Glutamatergic neuron (in vitro differentiated cells): Measurements from ENCODE around the gene NXNL1. TPM values are rescaled to one million over a fixed set of nuclear protein-coding genes. Genes with fewer than 3 reads are reported as not detected.
"Not testable (repeated sequence)": the region's sequence is repeated elsewhere in the genome, so short reads cannot be mapped to it uniquely, and the experiment has no call there.

Experiments used
- DNase-seq: peaks from one replicate; pipeline ENCODE4 v3.0.0; 2022
- H3K27ac Mint-ChIP-seq: one replicate; pipeline ENCODE4 v1.8.0; 2020; ENCODE audit warnings: mild to moderate bottlenecking, mixed read lengths, inconsistent platforms; ENCODE audit not compliant: unreplicated experiment
- H3K27me3 Mint-ChIP-seq: one replicate; pipeline ENCODE4 v1.8.0; 2020; ENCODE audit warnings: mild to moderate bottlenecking, moderate library complexity, mixed read lengths, inconsistent platforms; ENCODE audit not compliant: unreplicated experiment
- H3K36me3 Mint-ChIP-seq: one replicate; pipeline ENCODE4 v1.8.0; 2020; ENCODE audit warnings: mild to moderate bottlenecking, mixed read lengths, inconsistent platforms; ENCODE audit not compliant: unreplicated experiment
- H3K4me1 Mint-ChIP-seq: one replicate; pipeline ENCODE4 v1.8.0; 2020; ENCODE audit warnings: mild to moderate bottlenecking, low read depth, mixed read lengths, inconsistent platforms; ENCODE audit not compliant: unreplicated experiment
- H3K4me3 Mint-ChIP-seq: one replicate; pipeline ENCODE4 v1.8.0; 2020; ENCODE audit warnings: mild to moderate bottlenecking, mixed read lengths, inconsistent platforms; ENCODE audit not compliant: unreplicated experiment
- H3K9me3 Mint-ChIP-seq: one replicate; pipeline ENCODE4 v1.8.0; 2020; ENCODE audit warnings: mild to moderate bottlenecking, moderate library complexity, mixed read lengths, inconsistent platforms; ENCODE audit not compliant: unreplicated experiment
- CTCF ChIP-seq: fragments of 200-600 bp; sonication (generic); IDR thresholded peaks from one replicate; pipeline ENCODE4 v1.5.0; 2021; ENCODE audit not compliant: partially characterized antibody, unreplicated experiment
- long read RNA-seq: library from polyadenylated mRNA; unstranded; transcript quantifications from one replicate; pipeline ENCODE4 v2.0.0, GENCODE V29; 2020; ENCODE audit not compliant: unreplicated experiment
- total RNA-seq: library from RNA; stranded (reverse); fragmentation: NEBNext Ultra II Directional; extraction: Animal tissue kit (Norgen Biotek cat#: 25700); gene quantifications from one replicate; pipeline ENCODE4 v1.2.1, GENCODE V29; 2021; ENCODE audit not compliant: unreplicated experiment

The NXNL1 gene
- total RNA-seq: not detected
- long read RNA-seq: 0 reads

GRCh38 chr19:17460372-17461230 is at the start of gene NXNL1:
NXNL1 (minus strand) TSS chr19:17460926; CDS start chr19:17460869, 57 bp downstream.
- Mint-ChIP-seq H3K4me1 (no peaks in the 10 kb centered on the region), H3K27ac (no peak within 1 kb of the TSS), H3K27me3 (no peaks in the 10 kb centered on the region), H3K36me3 (no peaks in the 10 kb centered on the region), H3K4me3 (no peak within 1 kb of the TSS), H3K9me3 (no peaks in the 10 kb centered on the region)
- TF ChIP-seq CTCF: no peak
- no peak for DNase-seq

GRCh38 chr19:17508558-17508933 is 47.8 kb upstream of the NXNL1 start:
- peaks cover 12% of the 10 kb centered on the region for H3K4me1 Mint-ChIP-seq
- not testable (repeated sequence) for H3K36me3 Mint-ChIP-seq, H3K9me3 Mint-ChIP-seq, DNase-seq, H3K4me3 Mint-ChIP-seq
- H3K27me3 Mint-ChIP-seq: peaks cover 12% of the 10 kb centered on the region
- H3K27ac Mint-ChIP-seq: peak overlapping the region; percentile 17

- H3K9me3 Mint-ChIP-seq: peaks cover 4% of the 10 kb centered on the region
- no peak for DNase-seq
- H3K4me3 Mint-ChIP-seq: no peak overlapping the region
- peaks cover 6% of the 10 kb centered on the region for H3K27me3 Mint-ChIP-seq
- no peaks in the 10 kb centered on the region for H3K36me3 Mint-ChIP-seq
- no peak for TF ChIP-seq CTCF
- peaks cover 4% of the 10 kb centered on the region for H3K4me1 Mint-ChIP-seq
- H3K27ac Mint-ChIP-seq: no peak overlapping the region
These were observed 46.0 kb upstream of the NXNL1 start for GRCh38 chr19:17506745-17507144.

- no peak for DNase-seq
- no peak overlapping the region for H3K27ac Mint-ChIP-seq
- H3K9me3 Mint-ChIP-seq: peaks cover 1% of the 10 kb centered on the region
- no peak overlapping the region for H3K4me3 Mint-ChIP-seq
- no peak for TF ChIP-seq CTCF
- no peaks in the 10 kb centered on the region for H3K36me3 Mint-ChIP-seq
- H3K27me3 Mint-ChIP-seq: peaks cover 4% of the 10 kb centered on the region
- no peaks in the 10 kb centered on the region for H3K4me1 Mint-ChIP-seq
These were observed 44.5 kb upstream of the NXNL1 start for GRCh38 chr19:17505223-17505622.

- no peak for TF ChIP-seq CTCF
- H3K27ac Mint-ChIP-seq: no peak overlapping the region
- no peak for DNase-seq
- no peaks in the 10 kb centered on the region for H3K4me1 Mint-ChIP-seq
- H3K4me3 Mint-ChIP-seq: no peak overlapping the region
- H3K27me3 Mint-ChIP-seq: peaks cover 8% of the 10 kb centered on the region
- H3K9me3 Mint-ChIP-seq: peaks cover 1% of the 10 kb centered on the region
- H3K36me3 Mint-ChIP-seq: no peaks in the 10 kb centered on the region
These were observed 43.7 kb upstream of the NXNL1 start for GRCh38 chr19:17504456-17504855.
